GM12892 (cell line): Measurements from ENCODE around the gene RIC8B.
"Not testable (repeated sequence)": the region's sequence is repeated elsewhere in the genome, so short reads cannot be mapped to it uniquely, and the experiment has no call there.

Experiments used
- DNase-seq: peaks from one replicate; pipeline ENCODE4 v3.0.0; 2011; ENCODE audit not compliant: insufficient read length
- FAIRE-seq: peaks from 2 replicates; lab custom pipeline; 2011; peaks lifted over from hg19 to GRCh38; lab: Jason Lieb, UNC
- POLR2A ChIP-seq: IDR thresholded peaks from 2 replicates; pipeline ENCODE4 v1.6.1; 2011; ENCODE audit warnings: low read depth, low read length, control low read depth
- POLR2AphosphoS5 ChIP-seq: IDR thresholded peaks from 2 replicates; pipeline ENCODE4 v1.6.1; 2011; ENCODE audit warnings: low read depth, low read length, control low read depth
- TAF1 ChIP-seq: IDR thresholded peaks from 2 replicates; pipeline ENCODE4 v1.6.1; 2011; ENCODE audit warnings: low read depth, mild to moderate bottlenecking, control low read depth, low read length, borderline replicate concordance

Gene RIC8B

DNA sequence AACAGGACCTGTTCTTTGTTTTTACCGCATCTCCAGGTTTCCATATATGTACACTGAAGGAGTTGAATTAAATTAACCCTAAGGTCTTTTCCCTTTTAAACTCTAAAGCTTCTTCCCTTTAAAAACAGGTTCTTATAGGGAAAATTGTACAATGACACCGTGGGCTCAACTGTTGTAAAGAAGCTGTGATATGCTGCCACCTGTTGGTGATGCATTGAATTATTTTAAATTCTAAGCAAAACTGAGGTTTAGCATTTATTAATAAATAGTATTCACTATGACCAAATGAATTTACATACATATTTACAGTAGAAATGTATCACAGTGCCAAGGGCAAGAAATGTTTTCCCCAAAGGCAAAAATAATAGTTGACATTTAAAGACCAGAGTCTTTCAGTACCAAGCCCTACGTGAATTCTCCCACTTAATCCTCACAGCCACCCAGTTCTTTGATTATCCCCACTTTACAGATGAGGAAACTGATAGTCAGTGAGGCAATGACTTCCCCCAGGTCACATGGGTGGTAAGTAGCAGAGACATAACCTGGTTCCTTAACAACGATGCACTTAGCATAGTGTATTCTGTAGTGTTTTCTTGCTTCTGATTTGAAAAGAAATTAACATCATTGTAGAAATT, 145.5 kb downstream of the RIC8B start:
- no peak for FAIRE-seq
- no peak for DNase-seq
- TF ChIP-seq POLR2AphosphoS5 (no peak), TAF1 (no peak), POLR2A (no peak)

DNA sequence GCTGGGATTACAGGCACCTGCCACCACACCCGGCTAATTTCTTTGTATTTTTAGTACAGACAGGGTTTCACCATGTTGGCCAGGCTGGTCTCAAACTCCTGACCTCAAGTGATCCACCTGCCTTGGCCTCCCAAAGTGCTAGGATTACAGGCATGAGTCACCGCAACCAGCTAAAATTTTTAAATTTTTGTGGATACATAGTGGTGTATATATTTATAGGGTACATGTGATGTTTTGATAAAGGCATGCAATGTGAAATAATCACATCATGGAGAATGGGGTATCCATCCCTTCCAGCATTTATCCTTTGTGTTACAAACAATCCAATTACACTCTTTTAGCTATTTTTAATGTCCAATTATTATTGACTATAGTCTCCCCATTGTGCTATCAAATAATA, 147.5 kb downstream of the RIC8B start:
- FAIRE-seq = not testable (repeated sequence)

DNA sequence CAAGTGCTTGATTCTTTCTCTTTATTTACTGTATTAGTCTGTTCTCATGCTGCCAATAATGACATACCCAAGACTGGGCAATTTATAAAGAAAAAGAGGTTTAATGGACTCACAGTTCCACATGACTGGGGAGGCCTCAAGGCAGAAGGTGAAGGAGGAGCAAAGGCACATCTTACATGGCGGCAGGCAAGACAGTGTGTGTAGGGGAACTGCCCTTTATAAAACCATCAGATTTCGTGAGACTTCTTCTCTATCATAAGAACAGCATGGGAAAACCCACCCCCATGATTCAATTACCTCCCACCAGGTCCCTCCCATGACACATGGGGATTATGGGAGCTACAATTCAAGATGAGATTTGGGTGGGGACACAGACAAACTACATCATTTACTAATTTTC, 149.1 kb downstream of the RIC8B start:
- not testable (repeated sequence) for FAIRE-seq, DNase-seq

More for the DNA sequence above, 147.5 kb downstream of the RIC8B start:
- not testable (repeated sequence) for DNase-seq

DNA sequence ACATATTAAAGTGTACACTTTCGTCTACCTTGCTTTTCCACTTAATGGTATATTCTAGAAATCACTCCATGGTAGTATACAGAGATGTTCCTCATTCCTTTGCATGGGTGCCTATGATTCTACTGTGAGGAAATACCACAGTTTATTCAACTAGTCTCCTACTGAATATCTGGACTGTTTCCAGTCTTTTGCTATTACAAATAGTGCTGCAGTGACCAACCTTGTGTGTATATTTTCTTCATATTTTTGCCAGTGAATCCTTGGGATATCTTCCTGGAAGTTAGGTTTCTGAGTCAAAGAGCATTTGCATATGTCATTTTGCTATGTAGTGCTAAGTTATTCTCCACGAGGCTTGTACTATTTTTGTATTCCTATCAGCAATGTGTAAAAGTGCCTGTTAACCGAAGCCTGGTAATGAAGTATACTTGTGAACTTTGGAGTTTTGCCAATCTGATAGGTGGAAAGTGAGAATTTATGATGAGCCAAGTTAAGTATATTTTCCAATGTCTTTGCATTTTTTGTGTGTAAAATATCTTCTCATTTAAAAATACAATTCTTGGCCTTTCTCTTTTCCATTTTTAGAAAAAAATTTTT, 149.9 kb downstream of the RIC8B start:
- DNase-seq (no peak), FAIRE-seq (no peak)
- no peak for TF ChIP-seq TAF1
- no peak for TF ChIP-seq POLR2A
- TF ChIP-seq POLR2AphosphoS5 = no peak

DNA sequence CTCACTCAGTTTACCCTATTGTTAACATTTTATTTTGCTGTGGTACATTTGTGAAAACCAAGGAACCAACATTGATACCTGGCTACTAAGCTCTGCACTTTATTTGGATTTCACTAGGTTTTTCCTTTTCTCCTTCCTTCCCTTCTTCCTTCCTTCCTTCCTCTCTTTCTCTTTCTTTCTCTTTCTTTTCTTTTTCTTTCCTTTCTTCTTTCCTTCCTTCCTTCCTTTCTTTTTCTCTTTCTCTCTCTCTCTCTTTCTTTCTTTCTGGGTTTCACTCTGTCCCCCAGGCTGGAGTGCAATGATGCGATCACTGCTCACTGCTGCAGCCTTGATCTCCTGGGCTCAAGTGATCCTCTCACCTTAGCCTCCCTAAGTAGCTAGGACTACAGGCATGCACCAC, 152.2 kb downstream of the RIC8B start:
- DNase-seq (no peak), FAIRE-seq (no peak)
- TF ChIP-seq POLR2A (no peak), POLR2AphosphoS5 (no peak)

DNA sequence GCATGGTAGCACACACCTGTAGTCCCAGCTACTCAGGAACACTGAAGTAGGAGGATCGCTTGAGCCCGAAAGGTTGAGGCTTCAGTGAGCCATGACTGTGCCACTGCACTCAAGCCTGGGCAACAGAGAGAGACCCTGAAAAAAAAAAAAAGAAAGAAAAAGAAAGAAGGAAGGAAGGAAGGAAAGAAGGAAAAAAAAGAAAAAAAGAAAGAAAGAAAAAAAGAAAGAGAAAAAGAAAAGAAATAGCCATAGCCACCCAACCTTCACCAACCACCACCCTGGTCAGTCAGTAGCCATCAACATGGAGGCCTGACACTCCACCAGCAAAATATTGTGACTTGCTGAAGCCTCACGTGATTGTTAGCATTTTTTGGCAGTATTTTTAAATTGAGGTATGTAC, 159.8 kb downstream of the RIC8B start:
- no peak for FAIRE-seq
- TF ChIP-seq POLR2A (no peak), POLR2AphosphoS5 (no peak), TAF1 (no peak)
- no peak for DNase-seq
